ENCODE results near the gene NPNT.

DNA sequence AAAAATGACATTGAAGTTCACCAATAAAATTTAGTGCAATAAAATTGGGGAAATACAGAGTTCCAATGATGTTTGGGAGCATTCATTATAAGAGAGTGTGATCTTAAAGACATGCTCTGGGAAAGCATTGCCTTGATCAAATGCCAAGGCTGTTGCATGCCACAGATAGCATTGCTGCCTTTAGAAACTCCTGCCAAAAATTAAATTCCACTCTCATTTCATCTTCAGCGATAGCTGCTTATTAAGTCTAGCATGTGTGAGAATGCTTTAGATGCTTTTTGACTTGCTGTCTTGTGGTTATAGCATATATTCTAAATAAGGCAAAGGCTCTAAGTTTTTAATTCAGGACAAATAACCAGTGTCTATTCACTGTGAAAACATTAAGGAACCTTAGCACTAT, 49.3 kb downstream of the NPNT start:
- TF ChIP-seq EP300 (IDR thresholded peaks at IDR 0.05), result no peak
- TF ChIP-seq, protein P1, sequence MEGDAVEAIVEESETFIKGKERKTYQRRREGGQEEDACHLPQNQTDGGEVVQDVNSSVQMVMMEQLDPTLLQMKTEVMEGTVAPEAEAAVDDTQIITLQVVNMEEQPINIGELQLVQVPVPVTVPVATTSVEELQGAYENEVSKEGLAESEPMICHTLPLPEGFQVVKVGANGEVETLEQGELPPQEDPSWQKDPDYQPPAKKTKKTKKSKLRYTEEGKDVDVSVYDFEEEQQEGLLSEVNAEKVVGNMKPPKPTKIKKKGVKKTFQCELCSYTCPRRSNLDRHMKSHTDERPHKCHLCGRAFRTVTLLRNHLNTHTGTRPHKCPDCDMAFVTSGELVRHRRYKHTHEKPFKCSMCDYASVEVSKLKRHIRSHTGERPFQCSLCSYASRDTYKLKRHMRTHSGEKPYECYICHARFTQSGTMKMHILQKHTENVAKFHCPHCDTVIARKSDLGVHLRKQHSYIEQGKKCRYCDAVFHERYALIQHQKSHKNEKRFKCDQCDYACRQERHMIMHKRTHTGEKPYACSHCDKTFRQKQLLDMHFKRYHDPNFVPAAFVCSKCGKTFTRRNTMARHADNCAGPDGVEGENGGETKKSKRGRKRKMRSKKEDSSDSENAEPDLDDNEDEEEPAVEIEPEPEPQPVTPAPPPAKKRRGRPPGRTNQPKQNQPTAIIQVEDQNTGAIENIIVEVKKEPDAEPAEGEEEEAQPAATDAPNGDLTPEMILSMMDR (IDR thresholded peaks at IDR 0.05), result no peak
- no peak for TF ChIP-seq POLR2A (IDR thresholded peaks at IDR 0.05)
- no peak for TF ChIP-seq POLR2AphosphoS5 (IDR thresholded peaks at IDR 0.05)
